Karpas-422 (cell line): ENCODE data around the gene HSD17B12. TPM values are rescaled to one million over a fixed set of nuclear protein-coding genes. Genes with fewer than 3 reads are reported as not detected.

Experiments used
- DNase-seq: peaks from one replicate; pipeline ENCODE4 v3.0.0-alpha.2; 2015
- H2AFZ ChIP-seq: fragments of 200-600 bp; sonication (generic); 2 replicates; pipeline ENCODE4 v1.6.1; 2014; ENCODE audit warnings: antibody characterized with exemption, low read length, mixed read lengths
- H3K27ac ChIP-seq: fragments of 200-600 bp; sonication (generic); 2 replicates; pipeline ENCODE4 v1.5.1; 2014; ENCODE audit warnings: mild to moderate bottlenecking, low read length, moderate library complexity
- H3K27me3 ChIP-seq: fragments of 200-600 bp; sonication (generic); 2 replicates; pipeline ENCODE4 v1.6.1; 2014; ENCODE audit warnings: low read length, mixed read lengths
- H3K36me3 ChIP-seq: fragments of 200-600 bp; sonication (generic); 2 replicates; pipeline ENCODE4 v1.6.1; 2014; ENCODE audit warnings: low read length, mixed read lengths; ENCODE audit not compliant: insufficient read depth
- H3K4me1 ChIP-seq: fragments of 200-600 bp; sonication (generic); 2 replicates; pipeline ENCODE4 v1.6.1; 2014; ENCODE audit warnings: mild to moderate bottlenecking, low read length, mixed read lengths
- H3K4me2 ChIP-seq: fragments of 200-600 bp; sonication (generic); 2 replicates; pipeline ENCODE4 v1.6.1; 2014; ENCODE audit warnings: low read length, low read depth, mild to moderate bottlenecking; ENCODE audit not compliant: poor library complexity, severe bottlenecking
- H3K4me3 ChIP-seq: fragments of 200-600 bp; sonication (generic); 2 replicates; pipeline ENCODE4 v1.5.1; 2014; ENCODE audit warnings: mild to moderate bottlenecking, antibody characterized with exemption, low read length, mixed read lengths
- H3K79me2 ChIP-seq: fragments of 200-600 bp; sonication (generic); 2 replicates; pipeline ENCODE4 v1.6.1; 2014; ENCODE audit warnings: mild to moderate bottlenecking, low read length, mixed read lengths
- H3K9ac ChIP-seq: fragments of 200-600 bp; sonication (generic); 2 replicates; pipeline ENCODE4 v1.6.0; 2014; ENCODE audit warnings: low read length
- H3K9me2 ChIP-seq: fragments of 200-600 bp; sonication (generic), shearing (Covaris generic); replicated peaks from 2 replicates; pipeline ENCODE4 v1.6.0; 2014; ENCODE audit warnings: mild to moderate bottlenecking, low read length, moderate library complexity; ENCODE audit not compliant: insufficient read depth
- H3K9me3 ChIP-seq: fragments of 300-700, 200-600 bp; sonication (generic); 2 replicates; pipeline ENCODE4 v1.6.1; 2014; ENCODE audit warnings: low read length, mixed read lengths
- H4K20me1 ChIP-seq: fragments of 200-600 bp; sonication (generic); 2 replicates; pipeline ENCODE4 v1.6.1; 2014; ENCODE audit warnings: mild to moderate bottlenecking, antibody characterized with exemption, low read length, low read depth; ENCODE audit not compliant: insufficient read depth
- total RNA-seq: library from RNA; depleted of rRNA; stranded (reverse); fragments of >200 nt; shearing (Covaris generic); gene quantifications from 2 replicates; pipeline ENCODE4 v1.2.3, GENCODE V29; 2014; ENCODE audit warnings: low replicate concordance

The HSD17B12 gene
- total RNA-seq, 1 experiment from 2014 or later = 355 TPM

DNA sequence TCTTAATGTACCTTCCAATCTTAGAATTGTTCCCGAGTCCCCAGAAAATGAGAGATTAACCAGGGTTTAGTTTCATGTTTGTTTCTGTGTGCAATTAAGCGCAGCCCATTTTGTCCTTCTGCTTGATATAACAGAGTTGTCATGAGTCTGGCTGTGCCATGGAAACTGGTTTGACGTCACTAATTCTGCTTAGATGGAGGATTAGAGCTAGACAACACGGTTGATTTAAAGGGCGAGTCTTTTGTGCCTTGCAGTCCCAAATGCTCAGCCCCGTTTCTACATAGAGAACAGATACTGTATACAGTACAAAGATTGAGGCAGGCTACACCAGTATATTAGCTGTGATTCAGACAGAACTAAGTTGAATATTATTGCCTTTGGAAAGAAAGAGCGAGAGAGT lies 154.6 kb downstream of the HSD17B12 start:
- Histone ChIP-seq H3K36me3 (peaks cover 37% of the 10 kb centered on the region), H3K9me3 (no peaks in the 10 kb centered on the region), H3K9me2 (no peaks in the 10 kb centered on the region), H3K27ac (no peak overlapping the region), H4K20me1 (no peaks in the 10 kb centered on the region), H3K9ac (no peak overlapping the region), H3K4me3 (no peak overlapping the region), H2AFZ (no peak overlapping the region), H3K79me2 (peaks cover 54% of the 10 kb centered on the region), H3K4me2 (no peak overlapping the region), H3K27me3 (no peaks in the 10 kb centered on the region), H3K4me1 (peaks cover 11% of the 10 kb centered on the region)
- no peak for DNase-seq

DNA sequence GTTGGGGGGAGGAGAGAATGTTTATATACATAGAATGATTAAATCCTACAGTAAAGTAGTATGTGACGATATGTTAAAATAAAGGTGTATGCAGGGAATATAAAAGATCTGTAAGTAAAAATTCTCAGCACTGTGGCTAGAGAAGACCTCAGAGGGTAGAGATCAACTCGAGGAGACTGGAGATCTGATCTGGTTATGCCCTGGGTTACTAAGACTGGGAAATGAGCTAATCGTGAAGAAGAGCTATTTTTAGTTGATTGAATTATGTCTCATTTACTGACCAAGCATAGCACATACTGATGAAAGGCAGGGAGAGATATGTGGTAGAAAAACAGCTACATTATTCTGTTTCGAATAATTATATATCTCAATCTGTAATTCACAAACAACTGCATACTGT lies 157.3 kb downstream of the HSD17B12 start:
- peaks cover 58% of the 10 kb centered on the region for H3K79me2 ChIP-seq
- no peak overlapping the region for H3K27ac ChIP-seq
- H3K9me2 ChIP-seq = no peaks in the 10 kb centered on the region
- DNase-seq = no peak
- H2AFZ ChIP-seq = no peak overlapping the region
- H3K9ac ChIP-seq = no peak overlapping the region
- H3K9me3 ChIP-seq = no peaks in the 10 kb centered on the region
- H3K4me1 ChIP-seq = peaks cover 11% of the 10 kb centered on the region
- no peaks in the 10 kb centered on the region for H3K27me3 ChIP-seq
- H3K4me2 ChIP-seq = no peak overlapping the region
- no peaks in the 10 kb centered on the region for H4K20me1 ChIP-seq
- H3K36me3 ChIP-seq = peaks cover 31% of the 10 kb centered on the region; the same call in 1 of the 2 replicates
- H3K4me3 ChIP-seq = no peak overlapping the region

- Histone ChIP-seq H3K4me3 (no peak overlapping the region), H3K4me2 (no peak overlapping the region), H4K20me1 (no peaks in the 10 kb centered on the region), H3K27me3 (no peaks in the 10 kb centered on the region), H3K79me2 (peaks cover 56% of the 10 kb centered on the region), H3K36me3 (peaks cover 33% of the 10 kb centered on the region; the same call in 1 of the 2 replicates), H3K27ac (no peak overlapping the region), H3K9me2 (no peaks in the 10 kb centered on the region), H2AFZ (no peak overlapping the region), H3K4me1 (no peaks in the 10 kb centered on the region), H3K9me3 (no peaks in the 10 kb centered on the region), H3K9ac (no peak overlapping the region)
- DNase-seq = no peak
Observed at GRCh38 chr11:43842021-43842420, 161.5 kb downstream of the HSD17B12 start.

DNA sequence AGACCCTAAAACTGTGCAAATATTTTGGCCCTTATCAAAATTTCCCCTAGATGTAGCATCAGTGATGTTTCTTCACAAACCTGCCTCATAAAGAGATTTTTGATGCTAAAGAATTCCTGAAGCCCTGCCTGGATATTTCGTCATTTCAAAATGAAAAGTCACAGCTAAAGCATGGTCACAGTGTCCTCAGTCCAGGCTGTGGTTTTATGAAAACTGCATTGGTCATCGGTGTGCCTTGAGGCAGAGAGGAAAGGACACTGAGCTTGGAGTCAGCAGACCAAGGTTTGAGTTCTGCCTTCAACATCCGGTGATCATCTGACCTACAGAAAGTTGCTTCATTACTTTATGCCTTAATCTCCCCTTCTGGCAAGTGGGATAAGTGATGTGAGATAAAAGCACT lies 165.3 kb downstream of the HSD17B12 start:
- Histone ChIP-seq H3K9me3 (no peaks in the 10 kb centered on the region), H3K27me3 (no peaks in the 10 kb centered on the region), H3K4me2 (no peak overlapping the region), H4K20me1 (no peaks in the 10 kb centered on the region), H3K36me3 (peaks cover 10% of the 10 kb centered on the region; the same call in 1 of the 2 replicates), H3K9me2 (no peaks in the 10 kb centered on the region), H2AFZ (no peak overlapping the region), H3K4me1 (no peaks in the 10 kb centered on the region), H3K79me2 (peaks cover 31% of the 10 kb centered on the region), H3K27ac (no peak overlapping the region), H3K4me3 (no peak overlapping the region), H3K9ac (no peak overlapping the region)
- no peak for DNase-seq

GRCh38 chr11:43852057-43852636 lies 171.6 kb downstream of the HSD17B12 start:
- H3K27me3 ChIP-seq = no peaks in the 10 kb centered on the region
- no peak overlapping the region for H3K4me3 ChIP-seq
- no peak overlapping the region for H3K9ac ChIP-seq
- no peaks in the 10 kb centered on the region for H4K20me1 ChIP-seq
- no peak overlapping the region for H2AFZ ChIP-seq
- DNase-seq = peak; percentile 89
- H3K4me1 ChIP-seq = no peaks in the 10 kb centered on the region
- no peaks in the 10 kb centered on the region for H3K9me2 ChIP-seq
- peaks cover 30% of the 10 kb centered on the region; the same call in 1 of the 2 replicates for H3K36me3 ChIP-seq
- H3K79me2 ChIP-seq = 0 out of 2 replicates have a peak, but pooled peaks cover 6% of the 10 kb centered on the region
- no peak overlapping the region for H3K4me2 ChIP-seq
- no peaks in the 10 kb centered on the region for H3K9me3 ChIP-seq
- H3K27ac ChIP-seq = no peak overlapping the region

GRCh38 chr11:43853781-43854180 lies 173.2 kb downstream of the HSD17B12 start:
- Histone ChIP-seq H3K79me2 (0 out of 2 replicates have a peak, but pooled peaks cover 6% of the 10 kb centered on the region), H2AFZ (no peak overlapping the region), H3K9me3 (no peaks in the 10 kb centered on the region), H3K27ac (no peak overlapping the region), H3K9ac (no peak overlapping the region), H3K4me3 (no peak overlapping the region), H4K20me1 (no peaks in the 10 kb centered on the region), H3K36me3 (peaks cover 33% of the 10 kb centered on the region; the same call in 1 of the 2 replicates), H3K4me2 (no peak overlapping the region), H3K9me2 (no peaks in the 10 kb centered on the region), H3K27me3 (no peaks in the 10 kb centered on the region), H3K4me1 (no peaks in the 10 kb centered on the region)
- DNase-seq = no peak

- no peak for DNase-seq
- H3K4me3 ChIP-seq = no peak overlapping the region
Observed at GRCh38 chr11:43856993-43857392, 176.5 kb downstream of the HSD17B12 start.

GRCh38 chr11:43861141-43861540 lies 180.6 kb downstream of the HSD17B12 start:
- Histone ChIP-seq H3K4me2 (no peak overlapping the region), H3K9me2 (no peaks in the 10 kb centered on the region), H3K9ac (no peak overlapping the region), H3K4me1 (no peaks in the 10 kb centered on the region), H2AFZ (no peak overlapping the region), H3K79me2 (no peaks in the 10 kb centered on the region), H3K9me3 (no peaks in the 10 kb centered on the region), H3K4me3 (no peak overlapping the region), H4K20me1 (no peaks in the 10 kb centered on the region), H3K27me3 (no peaks in the 10 kb centered on the region), H3K36me3 (peaks cover 4% of the 10 kb centered on the region; the same call in 1 of the 2 replicates), H3K27ac (no peak overlapping the region)
- DNase-seq = no peak

More at GRCh38 chr11:43856993-43857392, 176.5 kb downstream of the HSD17B12 start:
- Histone ChIP-seq H3K9ac (no peak overlapping the region), H4K20me1 (no peaks in the 10 kb centered on the region), H3K4me2 (no peak overlapping the region), H3K27me3 (no peaks in the 10 kb centered on the region), H3K79me2 (no peaks in the 10 kb centered on the region), H3K4me1 (no peaks in the 10 kb centered on the region), H3K36me3 (peaks cover 33% of the 10 kb centered on the region; the same call in 1 of the 2 replicates), H3K9me2 (no peaks in the 10 kb centered on the region), H2AFZ (no peak overlapping the region), H3K27ac (no peak overlapping the region), H3K9me3 (no peaks in the 10 kb centered on the region)
